RWPE2 (cell line): ENCODE results near the gene PIP5K1B.

Source experiments
- ATAC-seq: fragments of 200-7000 bp; cut with Tn5 transposase; 3 replicates; pipeline ENCODE4 v1.9.1; 2021; ENCODE audit warnings: low read depth
- DNase-seq: peaks from one replicate; pipeline ENCODE4 v3.0.0-alpha.2; 2020; ENCODE audit warnings: low spot score
- H3K27ac ChIP-seq: fragments of 450-650 bp; 2 replicates; pipeline ENCODE4 v1.5.1; 2017; ENCODE audit warnings: mild to moderate bottlenecking; ENCODE audit not compliant: poor library complexity, severe bottlenecking
- H3K27me3 ChIP-seq: fragments of 250-450 bp; sonication (Bioruptor Pico); 2 replicates; pipeline ENCODE4 v1.5.1; 2021; ENCODE audit warnings: mild to moderate bottlenecking, moderate library complexity; ENCODE audit not compliant: insufficient read depth, poor library complexity, severe bottlenecking
- H3K36me3 ChIP-seq: fragments of 250-450 bp; sonication (Bioruptor Pico); 2 replicates; pipeline ENCODE4 v1.5.1; 2020; ENCODE audit warnings: low read depth, mild to moderate bottlenecking, moderate library complexity
- H3K4me1 ChIP-seq: fragments of 250-450 bp; sonication (Bioruptor Pico); 2 replicates; pipeline ENCODE4 v1.5.1; 2021; ENCODE audit warnings: mild to moderate bottlenecking, moderate library complexity; ENCODE audit not compliant: insufficient read depth, poor library complexity, severe bottlenecking
- H3K4me3 ChIP-seq: fragments of 250-450 bp; sonication (Bioruptor Pico); 2 replicates; pipeline ENCODE4 v1.5.1; 2021; ENCODE audit warnings: mild to moderate bottlenecking, moderate library complexity; ENCODE audit not compliant: severe bottlenecking
- H3K9me3 ChIP-seq: fragments of 250-450 bp; sonication (Bioruptor Pico); 2 replicates; pipeline ENCODE4 v1.5.1; 2021; ENCODE audit warnings: mild to moderate bottlenecking, moderate library complexity; ENCODE audit not compliant: severe bottlenecking
- CTCF ChIP-seq: fragments of 450-650 bp; IDR thresholded peaks from one replicate; pipeline ENCODE4 v1.5.1; 2017; ENCODE audit warnings: mild to moderate bottlenecking, moderate library complexity; ENCODE audit not compliant: poor library complexity, severe bottlenecking

Gene PIP5K1B

GRCh38 chr9:68860419-68860818 is 155.4 kb downstream of the PIP5K1B start:
- no peaks in the 10 kb centered on the region for H3K36me3 ChIP-seq
- ATAC-seq: no peak
- H3K4me3 ChIP-seq: no peak overlapping the region
- H3K27me3 ChIP-seq: peaks cover 26% of the 10 kb centered on the region
- DNase-seq: no peak
- H3K27ac ChIP-seq: no peak overlapping the region
- no peak for TF ChIP-seq CTCF
- no peaks in the 10 kb centered on the region for H3K4me1 ChIP-seq
- no peaks in the 10 kb centered on the region for H3K9me3 ChIP-seq

- H3K4me3 ChIP-seq: no peak overlapping the region
- no peaks in the 10 kb centered on the region for H3K9me3 ChIP-seq
- H3K4me1 ChIP-seq: no peaks in the 10 kb centered on the region
- no peak for TF ChIP-seq CTCF
- peaks cover 26% of the 10 kb centered on the region for H3K27me3 ChIP-seq
- H3K27ac ChIP-seq: no peak overlapping the region
- H3K36me3 ChIP-seq: no peaks in the 10 kb centered on the region
- DNase-seq (no peak), ATAC-seq (no peak)
Measured at GRCh38 chr9:68861436-68861835, 156.4 kb downstream of the PIP5K1B start.

GRCh38 chr9:68867066-68867465 is 162.0 kb downstream of the PIP5K1B start:
- H3K4me1 ChIP-seq: no peaks in the 10 kb centered on the region
- H3K9me3 ChIP-seq: no peaks in the 10 kb centered on the region
- H3K4me3 ChIP-seq: no peak overlapping the region
- no peaks in the 10 kb centered on the region for H3K27me3 ChIP-seq
- H3K36me3 ChIP-seq: no peaks in the 10 kb centered on the region
- DNase-seq: no peak
- no peak for TF ChIP-seq CTCF
- no peak overlapping the region for H3K27ac ChIP-seq
- ATAC-seq: no peak

GRCh38 chr9:68869022-68869421 is 164.0 kb downstream of the PIP5K1B start:
- H3K27ac ChIP-seq: no peak overlapping the region
- DNase-seq (no peak), ATAC-seq (no peak)
- no peak for TF ChIP-seq CTCF
- no peaks in the 10 kb centered on the region for H3K4me1 ChIP-seq
- H3K27me3 ChIP-seq: peaks cover 2% of the 10 kb centered on the region
- no peak overlapping the region for H3K4me3 ChIP-seq
- H3K36me3 ChIP-seq: no peaks in the 10 kb centered on the region
- no peaks in the 10 kb centered on the region for H3K9me3 ChIP-seq

GRCh38 chr9:68870086-68870485 is 165.0 kb downstream of the PIP5K1B start:
- no peaks in the 10 kb centered on the region for H3K4me1 ChIP-seq
- no peak for DNase-seq

More at GRCh38 chr9:68870086-68870485, 165.0 kb downstream of the PIP5K1B start:
- TF ChIP-seq CTCF: no peak
- Histone ChIP-seq H3K27ac (no peak overlapping the region), H3K27me3 (peaks cover 3% of the 10 kb centered on the region), H3K4me3 (no peak overlapping the region), H3K9me3 (no peaks in the 10 kb centered on the region), H3K36me3 (no peaks in the 10 kb centered on the region)
- ATAC-seq: no peak
